GM18505 (cell line): Measurements from ENCODE around the gene POLR2F.

Experiments used
- ATAC-seq: cut with Tn5 transposase; IDR thresholded peaks from one replicate; pipeline ENCODE4 v1.9.1; 2021; ENCODE audit not compliant: unreplicated experiment
- POLR2A ChIP-seq: IDR thresholded peaks from 4 replicates; pipeline ENCODE4 v1.6.1; 2011; ENCODE audit warnings: borderline replicate concordance; ENCODE audit not compliant: insufficient read depth, insufficient read length; ENCODE audit errors: extremely low read depth

POLR2F gene

DNA sequence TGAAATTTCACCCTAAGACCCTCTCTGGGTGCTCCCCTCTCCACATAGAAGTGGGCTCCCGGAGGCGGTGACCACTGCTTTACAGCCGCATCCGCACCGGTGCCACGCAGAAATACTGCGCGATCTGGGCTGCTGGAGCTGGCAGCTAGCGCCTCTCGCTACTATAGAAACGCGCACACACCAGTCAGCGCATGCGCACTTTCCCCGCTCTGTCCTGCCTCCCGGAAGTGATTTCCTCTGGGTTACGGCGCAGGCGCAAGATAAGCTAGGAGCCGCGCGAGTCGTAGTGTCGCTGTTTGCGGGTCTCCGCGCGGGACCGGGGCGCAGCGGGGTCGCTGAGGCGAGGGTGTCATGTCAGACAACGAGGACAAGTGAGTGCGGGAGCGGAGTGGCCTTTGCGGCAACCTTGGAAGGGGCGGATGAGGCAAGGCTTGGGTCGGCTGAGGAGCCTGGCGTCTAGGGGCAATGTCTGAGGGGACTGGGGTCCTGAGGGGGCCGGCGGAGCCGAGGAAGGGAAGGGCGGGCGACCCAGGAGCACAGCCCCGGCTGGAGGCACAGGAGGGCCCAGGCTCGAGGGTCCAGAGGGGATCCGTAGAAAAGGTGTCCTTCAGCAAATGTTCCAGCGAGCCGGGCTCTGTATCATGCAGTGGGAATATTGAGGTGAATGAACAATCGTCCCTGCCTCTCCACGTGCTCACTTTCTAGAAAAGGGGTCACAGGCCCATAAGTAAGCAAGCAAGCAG lies at the start of gene POLR2F, which contains the start of gene C22orf23:
POLR2F (plus strand) TSS at position 263 of the 743 bp plus-strand sequence; CDS start at position 352, 89 bp downstream.
C22orf23 (minus strand) TSS at position 165 of the 743 bp plus-strand sequence. CDS start 452 bp downstream, outside the sequence.
- peak; percentile 82 for ATAC-seq
- peak; percentile 91 for TF ChIP-seq POLR2A

DNA sequence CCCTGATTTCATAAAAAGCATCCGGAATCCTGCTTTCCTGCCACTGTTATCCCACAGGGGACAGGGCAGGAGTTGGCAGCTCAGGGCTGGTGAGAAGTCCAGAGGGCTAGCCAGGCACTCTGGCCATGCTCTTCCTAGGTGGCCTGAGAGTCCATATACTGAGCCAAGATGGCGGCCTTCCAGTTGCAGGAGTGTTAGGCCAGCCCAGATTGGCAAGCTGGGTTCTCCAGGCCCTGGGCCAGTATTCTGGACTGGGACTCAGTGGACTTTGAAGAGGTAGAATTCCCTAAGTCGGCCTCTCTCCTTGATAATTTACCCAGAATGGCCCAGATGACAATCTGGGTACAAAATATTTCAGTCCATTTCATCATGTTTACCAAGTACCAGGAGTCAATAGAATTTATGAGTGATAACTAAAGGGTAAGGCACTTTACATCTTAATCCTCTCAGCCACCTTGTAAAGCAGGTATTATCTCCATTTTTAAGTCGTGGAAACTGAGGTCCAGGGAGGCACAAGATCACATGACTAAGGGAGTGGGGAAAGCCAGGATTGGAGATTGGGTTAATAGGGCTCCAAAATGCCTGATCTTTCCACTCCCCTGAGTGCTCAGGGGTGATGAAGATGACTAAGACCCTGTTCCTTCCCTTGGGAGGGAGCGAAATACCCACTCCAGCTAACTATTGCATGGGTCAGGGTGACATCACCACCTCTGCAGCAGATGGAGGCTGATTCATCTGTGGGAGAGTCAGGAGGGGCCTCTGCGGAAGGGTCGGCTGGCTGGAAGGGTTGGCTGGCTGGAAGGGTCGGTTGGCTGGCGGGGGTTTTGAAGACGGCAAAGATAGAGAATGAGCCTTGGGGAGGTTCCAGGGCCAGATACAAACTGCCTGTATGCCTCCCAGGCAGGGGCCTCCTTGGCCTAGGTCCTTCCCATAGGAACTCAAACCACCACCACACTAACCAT lies 48.6 kb upstream of the POLR2F start:
- ATAC-seq = no peak
- TF ChIP-seq POLR2A = no peak

DNA sequence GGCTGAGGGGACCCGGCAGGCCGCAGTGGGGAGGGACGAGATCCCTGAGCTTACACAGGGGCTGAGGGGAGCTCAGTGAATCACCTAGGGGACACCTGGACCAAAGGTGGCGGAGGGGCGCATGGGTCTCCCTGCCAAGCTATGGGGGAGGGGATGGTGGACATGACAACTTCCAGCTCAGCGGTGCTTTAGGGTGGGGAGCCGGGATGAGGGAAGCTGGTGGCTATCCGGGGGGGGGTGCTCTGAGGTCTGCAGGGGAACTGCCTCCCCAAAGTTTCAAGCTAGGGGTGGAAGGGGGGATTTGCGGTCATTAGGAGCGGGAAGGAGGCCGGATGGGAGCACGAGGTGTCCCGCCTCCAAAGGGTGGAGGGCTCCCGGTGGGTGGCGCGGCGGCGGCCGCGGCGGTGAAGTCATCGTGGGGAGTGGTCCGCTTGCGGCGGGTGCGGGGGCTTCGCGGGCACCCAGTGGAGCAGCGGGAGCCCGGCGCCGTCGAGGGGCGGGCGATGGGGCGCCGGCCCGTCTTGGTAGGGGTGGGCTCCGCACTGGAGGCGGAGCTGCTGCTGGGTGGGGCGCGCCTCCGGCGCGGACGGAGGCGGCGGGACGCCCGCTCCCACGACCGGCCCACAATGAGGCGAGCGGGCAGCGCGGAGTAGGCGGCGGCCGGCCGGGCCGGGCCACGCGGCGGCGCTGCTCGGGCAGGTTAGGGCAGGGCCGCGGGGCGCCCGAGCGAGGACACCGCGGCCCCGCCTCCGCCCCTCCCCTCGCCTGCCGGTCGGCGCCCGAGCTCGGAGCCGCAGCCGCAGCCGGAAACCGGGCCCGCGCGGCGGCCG lies 47.8 kb upstream of the POLR2F start, which contains the start of gene MICALL1:
MICALL1 (plus strand) TSS at position 764 of the 830 bp plus-strand sequence. CDS start 126 bp downstream, outside the sequence.
- TF ChIP-seq POLR2A = no peak

DNA sequence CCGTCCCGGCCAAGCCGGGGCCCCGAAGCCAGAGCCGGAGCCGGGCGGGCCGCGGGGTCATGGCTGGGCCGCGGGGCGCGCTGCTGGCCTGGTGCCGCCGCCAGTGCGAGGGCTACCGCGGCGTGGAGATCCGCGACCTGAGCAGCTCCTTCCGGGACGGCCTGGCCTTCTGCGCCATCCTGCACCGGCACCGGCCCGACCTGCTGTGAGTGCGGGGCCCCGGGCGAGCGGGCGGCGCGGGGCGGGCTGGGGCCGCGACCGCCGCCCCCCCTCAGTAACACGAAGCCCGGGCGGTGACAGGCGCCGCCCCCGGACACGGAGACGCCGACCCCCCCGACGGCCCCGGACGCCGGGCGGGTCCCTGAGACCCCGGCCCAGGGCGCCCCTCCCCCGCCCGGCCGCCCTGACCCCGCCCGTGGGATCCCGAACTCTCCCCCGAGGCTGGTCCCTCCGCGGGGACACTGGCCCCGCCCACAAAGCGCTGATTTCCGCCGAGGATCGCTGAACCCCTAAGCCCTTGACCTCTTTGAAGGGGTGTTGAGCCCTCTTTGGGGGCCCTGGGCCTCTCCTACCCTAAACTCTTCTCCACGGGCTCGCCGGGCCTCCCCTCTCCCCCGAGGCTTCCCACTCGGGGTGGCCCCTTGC lies 47.0 kb upstream of the POLR2F start:
- peak; percentile 25 for ATAC-seq

More for the DNA sequence above, 47.8 kb upstream of the POLR2F start, which contains the start of gene MICALL1:
- peak; percentile 83 for ATAC-seq

DNA sequence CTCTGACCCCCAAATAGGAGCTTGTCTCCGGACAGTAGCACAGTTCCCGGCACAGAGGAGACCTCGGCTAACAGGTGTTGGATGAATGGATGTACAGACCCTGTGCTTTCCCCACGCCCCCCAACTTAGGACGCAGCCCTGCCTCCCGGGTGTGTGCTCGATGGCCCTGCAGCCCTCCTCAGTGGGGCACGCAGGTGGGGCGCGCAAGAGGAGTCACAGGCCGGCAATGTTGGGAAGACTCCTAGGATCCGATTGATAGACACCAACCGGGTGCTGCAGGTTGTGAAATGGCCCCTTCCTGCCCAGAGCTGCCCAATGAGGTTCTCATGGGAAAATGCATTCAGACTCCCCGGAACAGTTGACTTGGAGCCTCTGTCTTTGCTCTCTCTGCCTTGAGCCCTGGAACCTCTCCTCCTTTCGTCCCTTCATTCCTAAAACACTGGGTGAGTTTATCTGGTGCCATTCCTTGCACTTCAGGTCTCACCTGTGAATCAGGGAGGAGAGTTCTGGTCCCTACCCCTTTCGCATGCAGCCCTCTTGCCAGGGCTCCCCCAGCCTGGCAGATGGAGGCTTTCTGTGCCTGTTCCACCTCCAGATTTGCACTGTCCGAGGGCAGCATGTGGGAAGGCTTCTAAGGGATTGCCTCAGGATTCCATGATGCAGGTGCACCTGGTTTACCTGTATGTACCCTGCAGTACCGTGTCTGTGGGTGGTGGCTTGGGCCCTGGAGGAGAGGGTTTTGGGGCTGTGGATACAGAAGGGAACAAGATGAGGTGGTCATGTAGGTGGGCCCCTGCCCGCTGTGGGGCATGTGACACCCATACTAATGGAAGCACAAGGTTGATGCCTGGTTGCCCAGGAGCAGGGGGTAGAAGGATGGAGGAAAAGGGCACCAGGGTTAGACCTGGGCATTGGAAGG lies 46.2 kb upstream of the POLR2F start:
- no peak for ATAC-seq
- TF ChIP-seq POLR2A = no peak

More for the DNA sequence above, 47.0 kb upstream of the POLR2F start:
- TF ChIP-seq POLR2A = peak; percentile 59

DNA sequence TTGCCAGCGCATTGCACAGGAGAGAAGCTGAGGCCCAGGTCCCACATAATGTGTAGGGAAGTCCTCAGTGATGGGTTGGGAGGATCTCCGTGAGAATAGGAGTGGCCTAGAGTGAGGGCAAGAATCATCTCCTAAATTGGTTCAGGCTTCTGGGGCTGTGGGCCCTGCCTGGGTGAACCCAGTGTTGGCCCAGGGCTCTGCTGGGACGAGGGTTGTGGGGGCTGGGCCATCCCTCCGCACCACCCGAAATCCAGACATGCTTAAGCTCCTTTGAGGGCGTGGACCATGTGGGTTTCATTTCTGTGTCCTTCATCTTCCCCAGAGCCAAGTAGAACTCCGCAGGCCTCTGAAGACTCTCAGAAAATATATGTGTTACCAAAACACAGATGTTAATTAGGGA lies 43.7 kb upstream of the POLR2F start:
- TF ChIP-seq POLR2A = no peak
- ATAC-seq = no peak

DNA sequence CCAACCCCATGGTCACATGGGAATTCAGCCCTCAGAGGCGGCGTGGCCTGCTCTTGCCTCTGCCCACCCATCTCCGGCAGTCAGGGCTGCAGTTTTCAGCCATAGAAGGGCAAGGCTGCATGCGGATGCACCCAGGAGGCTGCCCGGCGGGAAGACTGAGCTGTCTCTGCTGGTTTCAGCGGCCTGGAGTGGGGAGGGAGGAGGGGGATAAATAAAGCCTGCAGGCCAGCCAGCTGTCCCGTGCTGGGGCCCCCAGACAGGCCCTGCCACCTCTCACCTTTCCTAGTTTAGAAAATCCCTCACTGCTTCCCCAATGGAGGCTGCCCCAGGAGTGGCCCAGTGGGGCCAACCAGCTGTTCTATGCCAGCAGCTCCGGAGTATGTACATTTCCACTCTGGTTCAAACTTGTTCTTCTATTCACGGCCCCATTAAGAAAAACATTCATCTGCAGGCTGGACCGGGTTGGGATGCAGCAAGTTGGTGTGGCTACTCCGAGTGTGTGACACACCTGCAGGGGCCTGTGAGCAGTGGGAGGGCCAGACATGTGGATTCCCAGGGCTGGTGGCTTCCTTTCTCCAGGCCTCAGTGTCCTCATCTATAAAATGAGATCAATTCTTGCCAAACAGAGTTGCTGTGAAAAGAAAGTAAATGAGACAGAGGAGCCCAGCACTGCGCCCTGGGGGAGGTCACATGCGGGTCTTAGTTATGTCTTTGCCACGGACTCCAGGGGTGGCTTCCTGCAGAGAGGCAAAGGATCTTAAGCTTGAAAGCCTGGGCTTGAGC lies 42.4 kb upstream of the POLR2F start:
- ATAC-seq = no peak
- TF ChIP-seq POLR2A = no peak

DNA sequence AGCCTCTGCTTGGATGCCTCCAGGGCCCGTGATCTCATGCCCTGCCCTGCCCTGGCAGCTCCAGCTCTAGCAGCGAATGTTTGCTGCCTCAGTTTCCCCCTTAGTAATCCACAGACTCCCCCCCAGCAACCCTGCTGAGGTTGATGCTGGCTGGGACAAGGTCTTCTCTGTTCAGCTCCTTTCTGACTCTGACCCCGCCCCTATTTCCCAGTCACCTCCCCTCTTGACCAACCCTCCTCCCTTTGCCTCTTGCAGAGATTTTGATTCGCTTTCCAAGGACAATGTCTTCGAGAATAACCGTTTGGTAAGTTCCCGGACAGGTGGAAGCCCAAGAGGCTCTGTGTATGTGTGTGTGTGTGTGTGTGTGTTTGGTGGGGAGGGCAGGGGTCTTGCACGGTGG lies 41.8 kb upstream of the POLR2F start:
- ATAC-seq = no peak
- TF ChIP-seq POLR2A = no peak

DNA sequence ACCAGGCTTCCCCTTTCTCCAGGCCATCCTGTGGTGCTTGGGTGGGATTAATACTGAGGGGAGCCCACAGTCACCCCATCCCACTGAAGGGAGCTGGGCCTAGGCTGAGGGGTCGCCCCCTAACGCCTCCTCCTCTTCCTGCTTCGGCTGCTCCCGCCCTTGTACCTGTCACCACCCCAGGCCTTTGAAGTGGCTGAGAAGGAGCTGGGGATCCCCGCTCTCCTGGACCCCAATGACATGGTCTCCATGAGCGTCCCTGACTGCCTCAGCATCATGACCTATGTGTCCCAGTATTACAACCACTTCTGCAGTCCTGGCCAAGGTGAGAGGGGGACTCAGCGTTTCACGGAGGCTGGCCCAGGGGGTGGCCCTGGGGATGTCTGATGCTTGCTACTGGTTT lies 41.3 kb upstream of the POLR2F start:
- no peak for TF ChIP-seq POLR2A
- ATAC-seq = no peak

DNA sequence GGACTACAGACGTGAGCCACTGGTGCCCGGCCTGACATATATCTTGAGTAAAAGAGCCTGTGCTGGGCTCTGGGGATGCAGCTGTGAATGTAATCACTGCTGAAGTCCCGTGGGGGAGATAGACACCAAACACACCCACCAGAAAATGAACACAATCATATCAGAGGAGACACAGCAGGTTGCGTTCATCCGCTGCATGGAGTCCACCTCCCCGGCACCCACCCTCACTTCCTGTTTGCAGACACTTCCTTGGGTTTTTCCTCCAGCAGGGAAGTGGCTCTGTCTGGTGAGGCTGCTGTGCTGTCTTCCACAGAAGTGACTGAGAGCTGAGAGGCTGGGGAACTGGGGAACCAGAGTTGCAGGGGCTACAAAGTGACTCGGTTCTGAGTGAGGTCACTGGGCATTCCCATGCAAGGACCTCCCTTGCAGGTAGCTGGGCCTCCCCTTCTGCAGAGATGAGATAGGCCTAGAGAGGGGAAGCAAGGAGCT lies 40.2 kb upstream of the POLR2F start:
- ATAC-seq = no peak

More for the DNA sequence above, 40.2 kb upstream of the POLR2F start:
- no peak for TF ChIP-seq POLR2A
